Duodenal mucosa (tissue), 2 donors: ENCODE results near the gene LIMS2.

Source experiments
- H3K27ac ChIP-seq: one replicate; pipeline ENCODE4 v1.7.0; 2013; ENCODE audit warnings: low read depth, low read length
- H3K27me3 ChIP-seq, 2 donors: one replicate each; pipeline ENCODE4 v1.7.0; 2013; ENCODE audit warnings: low read length in 2 of 2, control low read depth in 1 of 2; ENCODE audit not compliant: insufficient read depth in 2 of 2, control insufficient read depth in 1 of 2
- H3K36me3 ChIP-seq, 2 donors: one replicate each; pipeline ENCODE4 v1.7.0; 2013; ENCODE audit warnings: low read length in 2 of 2, control low read depth in 1 of 2; ENCODE audit not compliant: insufficient read depth in 2 of 2, control insufficient read depth in 1 of 2
- H3K4me1 ChIP-seq, 2 donors: one replicate each; pipeline ENCODE4 v1.7.0; 2013; ENCODE audit warnings: low read length in 2 of 2, control low read depth in 1 of 2; ENCODE audit not compliant: insufficient read depth in 2 of 2, control insufficient read depth in 1 of 2
- H3K4me3 ChIP-seq, 2 donors: one replicate each; pipeline ENCODE4 v1.7.0; 2013; ENCODE audit warnings: low read length in 2 of 2, low read depth in 1 of 2
- H3K9ac ChIP-seq, 2 donors: one replicate each; pipeline ENCODE4 v1.7.0; 2013; ENCODE audit warnings: low read length in 2 of 2, low read depth in 1 of 2
- H3K9me3 ChIP-seq, 2 donors: one replicate each; pipeline ENCODE4 v1.7.0; 2013; ENCODE audit warnings: low read length in 2 of 2, control low read depth in 1 of 2; ENCODE audit not compliant: control insufficient read depth in 1 of 2

The LIMS2 gene

DNA sequence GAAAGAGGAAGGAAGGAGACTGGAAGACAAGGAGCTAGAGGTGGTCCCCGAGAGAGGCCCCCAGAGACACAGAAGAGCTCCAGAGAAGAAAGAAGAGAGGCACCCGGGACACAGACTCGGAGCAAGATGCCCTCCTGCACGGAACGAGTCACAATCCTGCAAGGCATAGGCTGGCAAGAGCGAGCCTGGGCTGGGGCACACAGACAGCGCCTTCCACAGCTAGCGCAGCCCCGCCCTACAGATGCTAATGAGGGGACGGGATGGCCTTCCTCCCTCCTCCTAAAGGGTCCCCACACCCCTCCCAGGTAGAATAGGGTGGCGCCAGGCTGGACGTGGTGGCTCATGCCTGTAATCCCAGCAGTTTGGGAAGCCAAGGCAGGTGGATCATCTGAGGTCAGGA, 49.2 kb downstream of the LIMS2 start:
- Histone ChIP-seq H3K4me3 (no peak overlapping the region), H3K9ac (no peak overlapping the region), H3K36me3 (peaks cover 16 to 74% of the 10 kb centered on the region in 2 donors), H3K9me3 (no peaks in the 10 kb centered on the region), H3K4me1 (no peaks in the 10 kb centered on the region), H3K27ac (no peak overlapping the region), H3K27me3 (peaks cover 0 to 4% of the 10 kb centered on the region in 2 donors)

DNA sequence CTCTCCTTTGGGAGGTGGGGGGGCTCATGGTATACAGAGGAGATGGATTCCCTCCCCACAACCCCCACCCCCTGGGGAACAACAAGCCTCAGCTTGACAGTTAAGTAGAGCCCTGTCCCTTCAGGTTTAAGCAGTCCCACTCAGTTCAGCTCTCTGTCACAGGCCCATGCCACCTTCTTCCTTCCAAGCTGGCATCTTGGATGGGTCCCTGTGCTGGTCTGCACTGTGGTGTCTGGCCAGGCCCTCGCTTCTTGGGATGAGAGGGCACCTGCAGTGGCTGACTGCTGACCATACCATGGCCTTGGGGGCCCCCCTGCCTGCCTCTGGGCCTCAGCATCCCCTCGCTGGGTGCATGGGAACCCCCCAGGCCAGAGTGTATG, 49.8 kb downstream of the LIMS2 start:
- H3K27ac ChIP-seq = no peak overlapping the region
- H3K9ac ChIP-seq = no peak overlapping the region
- H3K4me3 ChIP-seq = no peak overlapping the region
- H3K9me3 ChIP-seq = no peaks in the 10 kb centered on the region
- no peaks in the 10 kb centered on the region for H3K4me1 ChIP-seq
- H3K27me3 ChIP-seq = peaks cover 0 to 4% of the 10 kb centered on the region in 2 donors
- peaks cover 14 to 71% of the 10 kb centered on the region in 2 donors for H3K36me3 ChIP-seq

DNA sequence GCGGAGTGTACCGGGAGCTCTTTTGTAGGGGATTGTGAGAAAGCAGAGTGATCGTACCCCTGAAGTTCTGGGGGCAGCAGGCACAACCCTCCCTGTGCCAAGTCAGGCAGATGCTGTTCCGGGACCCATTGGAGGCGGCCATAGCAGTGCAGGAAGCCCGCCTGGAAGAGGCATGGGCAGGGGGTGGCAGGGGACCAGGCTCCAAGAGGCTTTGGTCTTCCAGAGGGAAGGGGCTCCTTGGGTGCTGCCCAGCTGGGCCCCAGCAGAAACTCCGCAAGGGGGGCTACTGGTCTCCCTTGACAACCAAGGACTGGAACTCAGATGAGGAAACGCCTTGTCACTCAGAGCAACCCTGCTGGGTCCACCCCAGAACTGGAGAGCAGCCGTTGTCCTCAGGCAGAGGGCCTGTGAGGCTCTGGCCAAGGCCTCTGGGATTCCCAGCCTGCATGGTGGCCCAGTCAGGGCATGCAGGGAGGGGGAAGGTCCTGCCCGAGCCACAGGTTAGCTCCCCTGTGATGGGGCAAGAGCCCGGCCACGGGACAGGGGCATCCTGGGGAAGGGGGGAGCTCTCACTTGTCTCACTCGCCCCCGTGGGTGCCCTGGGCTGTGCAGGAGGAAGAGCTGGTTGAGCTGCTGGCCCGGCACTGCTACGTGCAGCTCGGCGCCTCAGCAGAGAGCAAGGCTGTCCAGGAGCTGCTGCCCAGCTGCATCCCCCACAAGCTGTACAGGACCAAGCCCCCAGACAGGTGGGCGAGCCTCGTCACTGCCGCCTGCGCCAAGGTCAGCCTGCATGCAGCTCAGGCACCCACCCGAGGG, 50.4 kb downstream of the LIMS2 start:
- Histone ChIP-seq H3K27ac (no peak overlapping the region), H3K4me3 (no peak overlapping the region), H3K9ac (no peak overlapping the region), H3K36me3 (peaks cover 14 to 68% of the 10 kb centered on the region in 2 donors), H3K4me1 (no peaks in the 10 kb centered on the region), H3K9me3 (no peaks in the 10 kb centered on the region), H3K27me3 (peaks cover 0 to 4% of the 10 kb centered on the region in 2 donors)

DNA sequence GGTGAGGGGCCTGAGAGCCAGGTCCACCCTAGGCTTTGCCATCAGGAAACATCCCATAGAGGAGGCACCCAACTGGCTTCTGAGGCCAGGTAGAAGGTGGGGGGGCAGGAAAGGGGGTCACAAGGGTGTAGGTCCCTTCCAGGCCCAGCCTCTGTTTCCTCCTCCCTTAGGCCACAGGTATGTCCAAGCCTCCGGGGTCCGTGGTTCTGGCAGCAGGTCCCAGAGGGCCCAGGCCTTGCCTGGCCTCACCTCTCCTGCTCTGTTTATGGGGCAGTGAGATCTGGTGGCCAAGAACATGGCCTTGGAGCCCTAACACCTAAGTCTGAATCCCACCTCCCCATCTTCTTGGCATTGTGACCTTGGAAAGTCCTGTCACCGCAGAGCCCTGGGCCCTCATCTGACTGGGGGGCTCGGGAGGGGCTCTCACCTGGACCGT, 51.0 kb downstream of the LIMS2 start:
- no peak overlapping the region for H3K27ac ChIP-seq
- H3K9ac ChIP-seq = no peak overlapping the region
- no peak overlapping the region for H3K4me3 ChIP-seq
- H3K4me1 ChIP-seq = no peaks in the 10 kb centered on the region
- H3K36me3 ChIP-seq = peaks cover 14 to 63% of the 10 kb centered on the region in 2 donors
- peaks cover 0 to 4% of the 10 kb centered on the region in 2 donors for H3K27me3 ChIP-seq
- no peaks in the 10 kb centered on the region for H3K9me3 ChIP-seq

GRCh38 chr2:127623388-127624319, 51.7 kb downstream of the LIMS2 start:
- no peak overlapping the region for H3K9ac ChIP-seq
- no peaks in the 10 kb centered on the region for H3K4me1 ChIP-seq
- H3K27ac ChIP-seq = no peak overlapping the region
- H3K27me3 ChIP-seq = peaks cover 0 to 4% of the 10 kb centered on the region in 2 donors
- H3K4me3 ChIP-seq = no peak overlapping the region
- H3K9me3 ChIP-seq = no peaks in the 10 kb centered on the region
- H3K36me3 ChIP-seq = peaks cover 14 to 59% of the 10 kb centered on the region in 2 donors

GRCh38 chr2:127622561-127623387, 52.6 kb downstream of the LIMS2 start:
- no peaks in the 10 kb centered on the region for H3K9me3 ChIP-seq
- H3K27ac ChIP-seq = no peak overlapping the region
- peaks cover 0 to 4% of the 10 kb centered on the region in 2 donors for H3K27me3 ChIP-seq
- no peak overlapping the region for H3K9ac ChIP-seq
- H3K4me1 ChIP-seq = no peaks in the 10 kb centered on the region
- H3K4me3 ChIP-seq = no peak overlapping the region
- peaks cover 14 to 57% of the 10 kb centered on the region in 2 donors for H3K36me3 ChIP-seq

DNA sequence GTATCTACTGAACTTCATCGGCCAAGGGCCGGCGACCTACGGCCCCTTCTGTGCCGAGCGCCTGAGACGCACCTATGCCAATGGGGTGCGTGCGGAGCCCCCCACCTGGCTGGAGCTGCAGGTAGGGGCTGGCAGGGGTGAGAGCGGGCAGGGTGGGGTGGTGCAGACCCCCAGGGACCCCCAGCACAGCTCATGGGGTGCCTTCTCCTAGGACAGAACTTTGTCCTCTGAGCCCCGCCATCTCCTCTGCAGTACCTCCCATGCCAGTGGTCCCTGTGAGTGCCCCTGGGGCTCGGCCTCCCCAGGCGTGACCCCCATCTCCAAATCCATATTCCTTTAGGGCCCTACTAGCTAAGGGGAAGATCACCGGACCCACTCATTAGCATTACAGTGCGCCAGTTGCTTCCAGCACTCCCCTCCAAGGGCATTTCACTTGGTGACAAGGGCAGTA, 53.3 kb downstream of the LIMS2 start:
- Histone ChIP-seq H3K27ac (no peak overlapping the region), H3K4me3 (no peak overlapping the region), H3K27me3 (peaks cover 0 to 4% of the 10 kb centered on the region in 2 donors), H3K36me3 (peaks cover 14 to 51% of the 10 kb centered on the region in 2 donors), H3K4me1 (no peaks in the 10 kb centered on the region), H3K9ac (no peak overlapping the region), H3K9me3 (no peaks in the 10 kb centered on the region)

GRCh38 chr2:127620866-127621265, 54.5 kb downstream of the LIMS2 start:
- Histone ChIP-seq H3K9ac (no peak overlapping the region), H3K9me3 (no peaks in the 10 kb centered on the region), H3K4me3 (no peak overlapping the region), H3K27me3 (peaks cover 0 to 4% of the 10 kb centered on the region in 2 donors), H3K4me1 (no peaks in the 10 kb centered on the region), H3K27ac (no peak overlapping the region), H3K36me3 (peaks cover 14 to 50% of the 10 kb centered on the region in 2 donors)

- Histone ChIP-seq H3K4me1 (no peaks in the 10 kb centered on the region), H3K36me3 (peaks cover 14 to 50% of the 10 kb centered on the region in 2 donors), H3K4me3 (no peak overlapping the region)
These were observed 55.2 kb downstream of the LIMS2 start for GRCh38 chr2:127619877-127620705.

More at GRCh38 chr2:127619877-127620705, 55.2 kb downstream of the LIMS2 start:
- Histone ChIP-seq H3K27ac (no peak overlapping the region), H3K9ac (no peak overlapping the region), H3K27me3 (peaks cover 0 to 4% of the 10 kb centered on the region in 2 donors), H3K9me3 (no peaks in the 10 kb centered on the region)
